Neural cell (in vitro differentiated cells): ENCODE data around the gene SEBOX. TPM values are rescaled to one million over a fixed set of nuclear protein-coding genes. Genes with fewer than 3 reads are reported as not detected.

Source experiments
- H2AFZ ChIP-seq: fragments of 200-600, 300-800 bp; sonication (generic), shearing (Covaris generic); 2 replicates; pipeline ENCODE4 v1.6.0; 2014; ENCODE audit warnings: low read depth, mild to moderate bottlenecking, antibody characterized with exemption, low read length, moderate library complexity
- H3F3A ChIP-seq: fragments of 200-600 bp; shearing (Covaris generic); 2 replicates; pipeline ENCODE4 v1.6.1; 2016; ENCODE audit warnings: mild to moderate bottlenecking, moderate library complexity, mixed read lengths, antibody characterized with exemption, low read length; ENCODE audit not compliant: insufficient read depth, poor library complexity, severe bottlenecking
- H3K27ac ChIP-seq: fragments of 200-600, 300-800 bp; sonication (generic), shearing (Covaris generic); 2 replicates; pipeline ENCODE4 v1.5.1; 2014; ENCODE audit warnings: mild to moderate bottlenecking, low read length, moderate library complexity
- H3K27me3 ChIP-seq: fragments of 300-800, 200-600 bp; sonication (generic), shearing (Covaris generic); 2 replicates; pipeline ENCODE4 v1.6.0; 2014; ENCODE audit warnings: mild to moderate bottlenecking, low read depth, low read length, moderate library complexity; ENCODE audit not compliant: insufficient read depth
- H3K36me3 ChIP-seq: fragments of 300-800, 200-600 bp; sonication (generic), shearing (Covaris generic); 2 replicates; pipeline ENCODE4 v1.5.1; 2014; ENCODE audit warnings: mild to moderate bottlenecking, antibody characterized with exemption, low read length, moderate library complexity; ENCODE audit not compliant: insufficient read depth
- H3K4me2 ChIP-seq: fragments of 300-800, 200-600 bp; sonication (generic), shearing (Covaris generic); 2 replicates; pipeline ENCODE4 v1.6.0; 2014; ENCODE audit warnings: mild to moderate bottlenecking, low read length
- H3K4me3 ChIP-seq: fragments of 300-800, 200-600 bp; sonication (generic), shearing (Covaris generic); 2 replicates; pipeline ENCODE4 v1.5.1; 2014; ENCODE audit warnings: mild to moderate bottlenecking, low read length, moderate library complexity
- H3K79me2 ChIP-seq: fragments of 200-600 bp; shearing (Covaris generic); replicated peaks from 2 replicates; pipeline ENCODE4 v1.6.0; 2014; ENCODE audit warnings: mild to moderate bottlenecking, low read length, moderate library complexity; ENCODE audit not compliant: insufficient read depth
- H3K9ac ChIP-seq: fragments of 300-800, 200-600 bp; sonication (generic), shearing (Covaris generic); 2 replicates; pipeline ENCODE4 v1.6.1; 2016; ENCODE audit warnings: mild to moderate bottlenecking, low read length, mixed read lengths
- H3K9me2 ChIP-seq: fragments of 200-600 bp; shearing (Covaris generic); 2 replicates; pipeline ENCODE4 v1.6.1; 2016; ENCODE audit warnings: mild to moderate bottlenecking, low read length, mixed read lengths; ENCODE audit not compliant: insufficient read depth
- H3K9me3 ChIP-seq: fragments of 200-600, 300-800 bp; sonication (generic), shearing (Covaris generic); 2 replicates; pipeline ENCODE4 v1.6.1; 2016; ENCODE audit warnings: mild to moderate bottlenecking, mixed run types, low read length, moderate library complexity, mixed read lengths
- H4K20me1 ChIP-seq: fragments of 200-600 bp; shearing (Covaris generic); 2 replicates; pipeline ENCODE4 v1.6.1; 2016; ENCODE audit warnings: mild to moderate bottlenecking, mixed run types; ENCODE audit not compliant: insufficient read depth
- CTCF ChIP-seq: fragments of 450-650 bp; IDR thresholded peaks from 2 replicates; pipeline ENCODE4 v1.5.1; 2014; ENCODE audit warnings: antibody characterized with exemption, mild to moderate bottlenecking, moderate library complexity; ENCODE audit not compliant: poor library complexity, severe bottlenecking
- EP300 ChIP-seq: fragments of 450-650 bp; conservative IDR thresholded peaks from 2 replicates; pipeline ENCODE4 v1.6.1; 2014; ENCODE audit warnings: antibody characterized with exemption, mild to moderate bottlenecking, moderate library complexity; ENCODE audit not compliant: poor library complexity, severe bottlenecking
- EZH2 ChIP-seq: fragments of 200-600, 300-800 bp; shearing (Covaris generic), sonication (generic); IDR thresholded peaks from 2 replicates; pipeline ENCODE4 v1.6.1; 2014; ENCODE audit warnings: antibody characterized with exemption, low read length, borderline replicate concordance, mild to moderate bottlenecking; ENCODE audit not compliant: insufficient read depth, poor library complexity, severe bottlenecking
- MXI1 ChIP-seq: fragments of 450-650 bp; conservative IDR thresholded peaks from 2 replicates; pipeline ENCODE4 v1.6.1; 2014; ENCODE audit warnings: antibody characterized with exemption, mild to moderate bottlenecking; ENCODE audit not compliant: poor library complexity, severe bottlenecking
- POLR2AphosphoS5 ChIP-seq: IDR thresholded peaks from 2 replicates; pipeline ENCODE4 v1.6.1; 2012
- RAD21 ChIP-seq: fragments of 450-650 bp; conservative IDR thresholded peaks from 2 replicates; pipeline ENCODE4 v1.6.1; 2014; ENCODE audit warnings: antibody characterized with exemption, mild to moderate bottlenecking, moderate library complexity
- REST ChIP-seq: IDR thresholded peaks from 2 replicates; pipeline ENCODE4 v1.6.1; 2012; ENCODE audit warnings: borderline replicate concordance
- SMC3 ChIP-seq: fragments of 450-650 bp; conservative IDR thresholded peaks from 2 replicates; pipeline ENCODE4 v1.6.1; 2014; ENCODE audit warnings: antibody characterized with exemption, mild to moderate bottlenecking, moderate library complexity; ENCODE audit not compliant: poor library complexity
- TAF1 ChIP-seq: IDR thresholded peaks from 2 replicates; pipeline ENCODE4 v1.6.1; 2012; ENCODE audit warnings: low read depth
- polyA plus RNA-seq: library from polyadenylated mRNA; depleted of rRNA; stranded (reverse); fragments of >200 nt; gene quantifications from 2 replicates; pipeline ENCODE4 v1.2.3, GENCODE V29; 2014

The SEBOX gene
- polyA plus RNA-seq, 1 donor from 2014 or later, result not detected

GRCh38 chr17:28398280-28398981 is 33.4 kb upstream of the SEBOX start:
- no peak overlapping the region for H3K27ac ChIP-seq
- H3K36me3 ChIP-seq, result peaks cover 5% of the 10 kb centered on the region
- H3K9me3 ChIP-seq, result no peaks in the 10 kb centered on the region
- no peak overlapping the region for H2AFZ ChIP-seq
- H3K79me2 ChIP-seq, result no peaks in the 10 kb centered on the region
- no peaks in the 10 kb centered on the region for H3K27me3 ChIP-seq
- no peak overlapping the region for H3K4me2 ChIP-seq
- H3K4me3 ChIP-seq, result no peak overlapping the region
- no peaks in the 10 kb centered on the region for H4K20me1 ChIP-seq
- TF ChIP-seq MXI1 (no peak), CTCF (no peak), RAD21 (no peak), REST (no peak), SMC3 (no peak), TAF1 (no peak), EP300 (no peak), POLR2AphosphoS5 (no peak), EZH2 (no peak)
- no peaks in the 10 kb centered on the region for H3K9me2 ChIP-seq
- H3F3A ChIP-seq, result no peaks in the 10 kb centered on the region
- no peak overlapping the region for H3K9ac ChIP-seq

GRCh38 chr17:28397687-28398279 is 32.8 kb upstream of the SEBOX start:
- no peak overlapping the region for H2AFZ ChIP-seq
- no peaks in the 10 kb centered on the region for H3K79me2 ChIP-seq
- no peaks in the 10 kb centered on the region for H3F3A ChIP-seq
- TF ChIP-seq POLR2AphosphoS5 (no peak), EP300 (no peak), EZH2 (no peak)
- H3K4me3 ChIP-seq, result no peak overlapping the region
- no peaks in the 10 kb centered on the region for H4K20me1 ChIP-seq
- H3K9ac ChIP-seq, result no peak overlapping the region
- H3K27ac ChIP-seq, result no peak overlapping the region
- peaks cover 5% of the 10 kb centered on the region for H3K36me3 ChIP-seq
- no peaks in the 10 kb centered on the region for H3K9me3 ChIP-seq
- H3K27me3 ChIP-seq, result no peaks in the 10 kb centered on the region
- H3K4me2 ChIP-seq, result no peak overlapping the region
- H3K9me2 ChIP-seq, result no peaks in the 10 kb centered on the region
